Right kidney (tissue), 1 donor: ENCODE results near the gene IL10RB.

Experiments used
- DNase-seq: peaks from one replicate; pipeline ENCODE4 v3.0.0-alpha.2; 2016

IL10RB gene

GRCh38 chr21:33327792-33328433 lies 61.7 kb downstream of the IL10RB start:
- DNase-seq, result no peak

- no peak for DNase-seq
Measured at GRCh38 chr21:33330726-33331125, 64.6 kb downstream of the IL10RB start.

DNA sequence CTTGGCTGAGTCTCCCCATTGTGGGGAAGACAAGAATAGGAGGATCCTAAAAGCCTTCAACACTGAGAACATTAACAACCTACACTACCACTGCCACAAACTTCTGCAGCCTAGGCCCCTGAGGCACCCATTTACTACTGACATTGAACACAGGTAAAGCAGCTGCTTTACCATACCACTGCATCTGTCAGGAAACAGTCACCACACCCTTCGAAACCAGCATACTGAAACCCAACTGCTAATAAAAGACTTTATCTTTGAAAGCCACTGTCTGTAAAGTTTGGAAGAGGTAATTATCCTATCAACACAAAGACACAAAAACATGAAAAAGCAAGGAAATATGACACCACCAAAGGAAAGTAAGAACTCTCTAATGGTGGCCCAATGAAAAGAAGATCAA lies 66.0 kb downstream of the IL10RB start:
- DNase-seq, result no peak

- no peak for DNase-seq
Measured at GRCh38 chr21:33334191-33334590, 68.0 kb downstream of the IL10RB start.

GRCh38 chr21:33334824-33335223 lies 68.7 kb downstream of the IL10RB start:
- no peak for DNase-seq

GRCh38 chr21:33339135-33339534 lies 73.0 kb downstream of the IL10RB start:
- DNase-seq, result no peak

- no peak for DNase-seq
Measured at GRCh38 chr21:33339918-33340317, 73.8 kb downstream of the IL10RB start.

DNA sequence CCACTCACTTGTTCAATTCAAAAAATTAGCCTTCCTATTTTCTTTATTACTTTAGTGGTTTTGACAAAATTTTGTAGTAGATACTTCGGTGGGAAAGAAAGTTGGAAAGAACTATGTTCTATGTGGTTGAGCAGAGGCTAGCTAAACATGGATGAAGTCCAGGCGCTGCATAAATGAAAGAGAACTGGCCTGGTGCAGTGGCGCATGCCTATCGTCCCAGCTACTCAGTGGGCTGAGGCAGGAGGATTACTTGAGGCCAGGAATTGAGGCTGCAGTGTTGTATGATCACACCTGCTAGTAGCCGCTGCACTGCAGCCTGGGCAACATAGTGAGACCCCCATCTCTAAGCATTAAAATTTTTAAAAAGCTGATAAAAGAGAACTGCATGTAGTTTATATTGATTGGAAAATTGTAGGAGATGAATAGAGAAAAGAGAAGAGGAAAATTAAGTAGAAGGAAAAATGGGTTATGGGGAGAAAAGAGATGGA lies 79.6 kb downstream of the IL10RB start:
- DNase-seq, result no peak
